WI38 (cell line): ENCODE results near the gene USP36.

Experiments used
- H3K4me3 ChIP-seq: 2 replicates; pipeline ENCODE4 v1.5.1; 2011; ENCODE audit warnings: low read depth, mild to moderate bottlenecking, control low read depth, low read length
- TF ChIP-seq, protein P1 (sequence below): IDR thresholded peaks from 2 replicates; pipeline ENCODE4 v1.5.1; 2012; ENCODE audit warnings: low read depth, mild to moderate bottlenecking, control low read depth, low read length

USP36 gene

DNA sequence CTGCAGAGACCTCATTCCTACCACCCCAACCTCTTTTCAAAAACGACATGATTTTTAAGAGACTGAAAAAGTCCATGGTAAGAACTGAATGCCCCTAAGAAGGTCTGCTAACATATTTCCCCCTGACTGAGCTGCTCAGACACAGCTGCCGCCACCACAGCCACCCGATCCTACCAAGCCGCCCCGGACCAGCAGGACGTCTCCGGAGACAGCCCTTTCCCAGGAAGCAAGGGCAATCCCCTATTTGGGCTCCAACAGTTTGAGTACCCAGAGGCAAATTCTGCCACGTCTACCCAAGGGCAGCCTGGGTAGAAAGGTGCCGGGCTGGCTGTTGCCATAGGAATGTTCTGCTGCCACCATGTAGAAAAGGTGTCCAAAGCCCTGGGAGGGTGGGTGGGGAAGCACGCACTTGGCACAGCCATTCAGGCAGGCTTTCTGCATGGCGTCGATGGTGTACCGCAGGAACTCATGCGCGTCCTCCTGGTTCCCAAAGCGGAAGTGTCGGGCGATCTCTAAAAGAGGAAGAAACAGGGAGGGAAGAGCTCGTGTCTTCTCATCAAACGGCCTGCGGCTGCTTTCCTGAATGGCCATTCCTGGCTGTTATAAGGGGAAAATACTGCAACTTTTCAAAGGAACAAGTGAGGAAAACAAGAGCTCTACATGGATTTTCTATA is 13.6 kb downstream of the USP36 start:
- TF ChIP-seq, protein P1, sequence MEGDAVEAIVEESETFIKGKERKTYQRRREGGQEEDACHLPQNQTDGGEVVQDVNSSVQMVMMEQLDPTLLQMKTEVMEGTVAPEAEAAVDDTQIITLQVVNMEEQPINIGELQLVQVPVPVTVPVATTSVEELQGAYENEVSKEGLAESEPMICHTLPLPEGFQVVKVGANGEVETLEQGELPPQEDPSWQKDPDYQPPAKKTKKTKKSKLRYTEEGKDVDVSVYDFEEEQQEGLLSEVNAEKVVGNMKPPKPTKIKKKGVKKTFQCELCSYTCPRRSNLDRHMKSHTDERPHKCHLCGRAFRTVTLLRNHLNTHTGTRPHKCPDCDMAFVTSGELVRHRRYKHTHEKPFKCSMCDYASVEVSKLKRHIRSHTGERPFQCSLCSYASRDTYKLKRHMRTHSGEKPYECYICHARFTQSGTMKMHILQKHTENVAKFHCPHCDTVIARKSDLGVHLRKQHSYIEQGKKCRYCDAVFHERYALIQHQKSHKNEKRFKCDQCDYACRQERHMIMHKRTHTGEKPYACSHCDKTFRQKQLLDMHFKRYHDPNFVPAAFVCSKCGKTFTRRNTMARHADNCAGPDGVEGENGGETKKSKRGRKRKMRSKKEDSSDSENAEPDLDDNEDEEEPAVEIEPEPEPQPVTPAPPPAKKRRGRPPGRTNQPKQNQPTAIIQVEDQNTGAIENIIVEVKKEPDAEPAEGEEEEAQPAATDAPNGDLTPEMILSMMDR: no peak
- H3K4me3 ChIP-seq: no peak overlapping the region

DNA sequence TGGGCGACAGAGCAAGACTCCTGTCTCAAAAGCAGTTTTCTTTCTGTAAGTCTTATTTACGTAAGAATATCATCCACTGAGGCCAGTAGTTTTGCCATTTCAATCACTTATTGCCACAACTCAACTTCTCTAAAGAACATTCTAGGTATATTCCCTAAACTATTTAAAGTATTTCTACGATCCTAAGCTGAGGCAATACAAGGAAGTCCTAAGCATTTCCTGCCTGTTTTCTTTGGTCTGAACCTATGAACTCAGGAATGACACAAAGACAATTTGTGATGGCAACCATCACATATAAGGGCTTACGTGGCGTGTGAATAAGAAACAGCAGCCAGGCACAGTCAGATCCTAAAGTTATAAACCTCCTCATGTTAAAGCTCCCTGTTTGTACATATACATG is 14.2 kb downstream of the USP36 start:
- TF ChIP-seq, protein P1: no peak
- no peak overlapping the region for H3K4me3 ChIP-seq

DNA sequence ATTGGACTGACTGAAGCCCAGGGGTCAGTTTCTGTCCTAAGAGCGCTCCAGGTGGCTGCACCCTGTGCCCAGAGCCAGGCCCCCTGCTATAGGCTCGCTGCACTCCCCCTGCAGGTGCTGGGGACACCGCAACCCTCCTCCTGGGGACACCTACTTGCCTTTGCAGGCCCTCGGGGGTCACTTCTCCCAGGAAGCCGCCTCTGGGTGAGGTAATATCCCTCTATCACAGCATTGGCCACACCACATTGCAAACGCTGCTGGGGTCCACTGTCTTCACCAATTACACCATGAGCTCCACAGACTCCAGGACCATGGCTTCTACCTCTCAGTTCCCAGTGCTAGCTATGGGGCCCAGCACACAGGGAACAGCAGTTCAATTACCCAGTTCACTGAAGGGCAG is 14.9 kb downstream of the USP36 start:
- TF ChIP-seq, protein P1: no peak
- no peak overlapping the region for H3K4me3 ChIP-seq

DNA sequence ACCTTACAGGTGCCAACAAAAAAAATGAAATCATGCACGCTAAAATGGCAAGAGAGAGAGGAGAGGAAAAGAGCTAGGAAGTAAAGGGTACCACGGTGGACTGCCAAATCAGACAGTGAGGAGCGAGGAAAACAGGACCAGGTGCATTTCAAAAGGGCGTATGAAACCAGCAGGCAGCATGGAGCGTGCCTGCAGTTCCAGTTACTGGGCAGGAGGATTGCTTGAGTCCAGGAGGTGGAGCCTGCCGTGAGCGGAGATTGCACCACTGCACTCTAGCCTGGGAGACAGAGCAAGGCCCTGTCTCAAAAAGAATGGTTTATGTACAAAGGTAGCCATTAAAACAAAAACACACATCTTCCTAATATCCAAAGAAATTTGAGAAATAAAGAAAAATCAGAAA is 16.4 kb downstream of the USP36 start:
- TF ChIP-seq, protein P1: no peak
- H3K4me3 ChIP-seq: no peak overlapping the region

DNA sequence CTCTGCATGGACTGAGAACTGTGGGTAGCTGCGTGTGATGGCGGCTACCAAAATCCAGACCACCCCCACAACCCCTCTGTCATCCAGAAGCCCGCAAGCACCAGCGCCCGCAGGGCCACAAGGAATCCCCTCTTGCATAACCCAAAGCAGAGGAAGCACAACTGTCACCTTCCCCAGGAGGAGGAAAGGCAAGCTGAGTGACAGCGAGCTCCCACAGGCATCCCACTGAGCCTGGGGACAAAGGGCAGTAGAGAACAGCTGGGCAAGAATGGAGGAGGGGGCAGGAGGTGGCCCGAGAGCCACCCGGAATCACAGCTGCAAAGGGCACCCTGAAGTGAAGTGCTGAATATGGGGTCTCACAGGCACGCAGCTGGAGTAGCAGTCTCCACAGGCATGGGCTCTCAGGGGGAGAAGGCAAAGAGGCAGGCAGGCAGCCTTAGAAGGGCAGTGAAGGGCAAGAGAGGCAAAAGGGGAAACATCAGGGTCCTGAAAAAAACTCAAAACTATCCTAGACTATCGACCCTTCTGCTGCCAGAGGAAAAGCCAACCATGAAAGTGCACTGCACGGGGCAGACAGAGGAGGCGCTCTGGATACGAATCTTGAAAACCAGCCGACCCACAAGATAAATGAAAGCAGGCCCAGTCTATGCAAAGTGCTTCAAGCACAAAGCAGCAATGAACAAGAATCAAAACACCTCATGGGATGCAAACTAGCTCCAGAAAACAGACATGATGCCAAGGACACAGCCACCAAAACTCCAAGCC is 17.1 kb downstream of the USP36 start:
- H3K4me3 ChIP-seq: no peak overlapping the region

DNA sequence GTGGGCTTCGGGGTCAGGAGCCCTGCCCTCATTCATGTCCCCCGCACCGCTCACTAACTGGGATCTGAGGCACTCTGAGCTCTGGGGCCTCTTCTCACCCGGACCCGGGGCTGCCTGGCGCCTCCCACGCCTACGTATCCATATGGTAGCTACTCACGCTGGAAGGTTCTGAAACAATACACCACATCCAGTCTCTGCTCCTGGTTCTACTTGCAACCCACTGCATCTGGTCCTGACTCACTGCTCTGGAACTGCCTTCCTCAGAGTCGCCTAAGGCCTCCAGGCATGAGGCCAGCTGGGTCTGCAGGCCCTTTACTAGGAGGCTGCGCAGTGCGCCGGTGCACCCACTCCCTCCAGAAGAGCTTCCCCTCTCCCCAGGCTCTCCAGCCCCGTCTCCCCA is 18.1 kb downstream of the USP36 start:
- TF ChIP-seq, protein P1: no peak
- H3K4me3 ChIP-seq: peak overlapping the region; percentile 10; the same call in 1 of the 2 replicates

More for the DNA sequence above, 17.1 kb downstream of the USP36 start:
- TF ChIP-seq, protein P1: 0 out of 2 replicates have a peak, but pooled peaks have one; percentile 16

DNA sequence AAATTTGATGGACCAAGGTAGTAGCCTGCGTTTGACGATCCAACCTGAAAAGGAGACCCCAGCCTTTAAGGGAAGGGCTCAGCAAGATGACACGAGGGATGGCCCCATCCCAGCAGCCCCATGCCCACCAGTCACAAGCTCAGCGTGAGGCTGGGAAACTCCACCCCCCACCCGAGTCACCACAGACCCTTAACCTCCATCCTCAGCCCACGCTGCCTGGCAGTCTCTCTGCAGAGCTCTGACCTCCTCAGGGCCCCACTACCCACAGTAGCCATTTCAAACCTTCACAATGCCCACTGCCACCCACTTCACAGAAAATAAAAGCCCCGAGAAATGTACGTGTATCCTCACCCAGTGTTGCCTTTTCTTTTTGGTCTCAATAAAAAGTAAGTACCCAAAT is 18.7 kb downstream of the USP36 start:
- H3K4me3 ChIP-seq: no peak overlapping the region
- TF ChIP-seq, protein P1: no peak
